Lower leg skin (tissue), 3 donors: ENCODE data around the gene MCAT.

ENCODE experiments used
- CTCF ChIP-seq, 3 donors: fragments of 450-650 bp; IDR thresholded peaks; one replicate each; pipeline ENCODE4 v1.5.1; 2016; ENCODE audit warnings: antibody characterized with exemption in 3 of 3, mild to moderate bottlenecking in 3 of 3, moderate library complexity in 2 of 3
- POLR2A ChIP-seq, 2 donors: fragments of 450-650 bp; IDR thresholded peaks; one replicate each; pipeline ENCODE4 v1.6.1; 2016 to 2017; ENCODE audit warnings: antibody characterized with exemption in 2 of 2, mild to moderate bottlenecking in 1 of 2, moderate library complexity in 1 of 2

- no peak for TF ChIP-seq CTCF (IDR thresholded peaks at IDR 0.05)
- no peak for TF ChIP-seq POLR2A (IDR thresholded peaks at IDR 0.05)
Observed at GRCh38 chr22:43110927-43111623, 32.1 kb downstream of the MCAT start.
